K562 (cell line): ENCODE measurements around the gene WDR18. TPM values are rescaled to one million over a fixed set of nuclear protein-coding genes. Genes with fewer than 3 reads are reported as not detected.

Experiments used
- ARNT ChIP-seq, 2 experiments: fragments of 450-650 bp; IDR thresholded peaks; 2 replicates each; pipeline ENCODE4 v1.6.1; 2016; ENCODE audit warnings: mild to moderate bottlenecking in 1 of 2
- DMBX1 ChIP-seq: fragments of 250-450 bp; sonication (Bioruptor Pico); IDR thresholded peaks from 2 replicates; pipeline ENCODE4 v1.8.0; 2022; ENCODE audit warnings: inconsistent platforms, mild to moderate bottlenecking, moderate library complexity, borderline replicate concordance
- DNMT1 ChIP-seq: fragments of 450-650 bp; IDR thresholded peaks from 2 replicates; pipeline ENCODE4 v1.6.1; 2016; ENCODE audit warnings: antibody characterized with exemption, mild to moderate bottlenecking
- ELF4 ChIP-seq: fragments of 450-650 bp; formaldehyde crosslinking; IDR thresholded peaks from 2 replicates; pipeline ENCODE4 v1.4.0; 2022; ENCODE audit warnings: missing genetic modification characterization
- FOXK1 ChIP-seq: sonication (generic); formaldehyde crosslinking; IDR thresholded peaks from 2 replicates; pipeline ENCODE4 v1.8.0; 2022; ENCODE audit warnings: missing genetic modification reagents, mild to moderate bottlenecking, borderline replicate concordance
- L3MBTL2 ChIP-seq: fragments of 450-650 bp; IDR thresholded peaks from 2 replicates; pipeline ENCODE4 v1.6.1; 2016; ENCODE audit warnings: mild to moderate bottlenecking, moderate library complexity
- NCOA6 ChIP-seq: fragments of 450-650 bp; IDR thresholded peaks from 2 replicates; pipeline ENCODE4 v1.6.1; 2017; ENCODE audit warnings: mild to moderate bottlenecking
- RBM25 ChIP-seq: fragments of 200-400 bp; formaldehyde crosslinking; IDR thresholded peaks from 2 replicates; pipeline ENCODE4 v1.6.1; 2018; ENCODE audit warnings: low read length, low read depth, moderate library complexity; ENCODE audit not compliant: severe bottlenecking
- RCOR1 ChIP-seq, 2 experiments: IDR thresholded peaks; 2 replicates each; pipeline ENCODE4 v1.6.1; 2012; ENCODE audit warnings: low read depth in 2 of 2, low read length in 2 of 2, borderline replicate concordance in 1 of 2, improper control_type of control experiment in 1 of 2
- SIX5 ChIP-seq, 2 experiments: IDR thresholded peaks; 2 replicates each; pipeline ENCODE4 v1.6.1; 2011; ENCODE audit warnings: low read length in 2 of 2, borderline replicate concordance in 1 of 2, low read depth in 1 of 2, mild to moderate bottlenecking in 1 of 2, moderate library complexity in 1 of 2; ENCODE audit not compliant: insufficient read depth in 1 of 2
- SNRNP70 ChIP-seq: fragments of 200-400 bp; formaldehyde crosslinking; optimal IDR thresholded peaks from 2 replicates; pipeline ENCODE3; 2017; ENCODE audit warnings: low read depth, low read length
- SOX6 ChIP-seq: fragments of 450-650 bp; IDR thresholded peaks from 2 replicates; pipeline ENCODE4 v1.6.1; 2014; ENCODE audit warnings: mild to moderate bottlenecking
- TRIM24 ChIP-seq, 2 experiments: fragments of 450-650 bp; IDR thresholded peaks; 2 replicates each; pipeline ENCODE4 v1.6.1; 2016
- ZKSCAN8 ChIP-seq: fragments of 200-800 bp; sonication (Bioruptor generic); IDR thresholded peaks from 2 replicates; pipeline ENCODE4 v1.6.1; 2016; ENCODE audit warnings: missing genetic modification characterization, missing compliant biosample characterization
- ZNF124 ChIP-seq: sonication (generic); formaldehyde crosslinking; IDR thresholded peaks from 2 replicates; pipeline ENCODE4 v1.8.1; 2022; ENCODE audit warnings: missing genetic modification reagents
- ZNF696 ChIP-seq: fragments of 250-450 bp; sonication (Bioruptor Pico); conservative IDR thresholded peaks from 2 replicates; pipeline ENCODE4 v1.4.0; 2020; ENCODE audit warnings: mild to moderate bottlenecking, moderate library complexity
- polyA plus RNA-seq, 8 experiments: library from polyadenylated mRNA; depleted of rRNA in 4 of 8; stranded (reverse) in 5 of 8; unstranded in 3 of 8; fragments of >200 nt; fragmentation: Nextera tagmentation in 2 of 8; fragmentation: Illumina TruSeq in 1 of 8; extraction: Ambion mirVana in 2 of 8; extraction: Trizol in 1 of 8; gene quantifications; 2 replicates each; pipeline versions ENCODE4 v1.2.1 to v1.2.3, GENCODE V29; 2011 to 2014; ENCODE audit warnings: inconsistent platforms in 1 of 8, missing spikeins in 1 of 8
- total RNA-seq, 7 experiments: library from RNA; depleted of rRNA in 6 of 7; stranded (reverse); fragments of >200 nt in 6 of 7; fragmentation: Illumina TruSeq in 2 of 7; extraction: Trizol in 2 of 7; gene quantifications; 2 replicates each; pipeline versions ENCODE4 v1.2.1 to v1.2.3, GENCODE V29; 2011 to 2021; ENCODE audit warnings: low replicate concordance in 1 of 7
- TF ChIP-seq, protein P1 (sequence below): fragments of 450-650 bp; formaldehyde crosslinking; IDR thresholded peaks from 2 replicates; pipeline ENCODE4 v1.4.0; 2020; ENCODE audit warnings: mild to moderate bottlenecking, moderate library complexity
- TF ChIP-seq, protein P2 (sequence below): sonication (generic); formaldehyde crosslinking; IDR thresholded peaks from 2 replicates; pipeline ENCODE4 v1.8.1; 2022; ENCODE audit warnings: missing genetic modification reagents
- TF ChIP-seq, protein P3 (sequence below): fragments of 450-650 bp; formaldehyde crosslinking; IDR thresholded peaks from 2 replicates; pipeline ENCODE4 v1.4.0; 2022; ENCODE audit warnings: missing genetic modification characterization

WDR18 gene
- total and polyA plus RNA-seq, 9 of the 15 experiments (the other 6 are each of a cell fraction or from before 2014, with no cell fraction given): 0.65 to 181 (median 30.1) TPM

- TF ChIP-seq, protein P1, sequence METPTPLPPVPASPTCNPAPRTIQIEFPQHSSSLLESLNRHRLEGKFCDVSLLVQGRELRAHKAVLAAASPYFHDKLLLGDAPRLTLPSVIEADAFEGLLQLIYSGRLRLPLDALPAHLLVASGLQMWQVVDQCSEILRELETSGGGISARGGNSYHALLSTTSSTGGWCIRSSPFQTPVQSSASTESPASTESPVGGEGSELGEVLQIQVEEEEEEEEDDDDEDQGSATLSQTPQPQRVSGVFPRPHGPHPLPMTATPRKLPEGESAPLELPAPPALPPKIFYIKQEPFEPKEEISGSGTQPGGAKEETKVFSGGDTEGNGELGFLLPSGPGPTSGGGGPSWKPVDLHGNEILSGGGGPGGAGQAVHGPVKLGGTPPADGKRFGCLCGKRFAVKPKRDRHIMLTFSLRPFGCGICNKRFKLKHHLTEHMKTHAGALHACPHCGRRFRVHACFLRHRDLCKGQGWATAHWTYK: peak; percentile 79; the same call in 1 of the 2 replicates
- TF ChIP-seq TRIM24 (IDR thresholded peaks at IDR 0.05) (peak in 1 of 2 experiments; percentile 63; a peak in 1 of 4 replicates), DMBX1 (CRISPR knock-in tag) (0 out of 2 replicates have a peak, but pooled peaks have one; percentile 69), RCOR1 (IDR thresholded peaks at IDR 0.05; ENCODE audit: borderline replicate concordance in 1 of 2, low read depth in 2 of 2, low read length in 2 of 2) (peak in 1 of 2 experiments; percentile 87; a peak in 2 of 4 replicates), L3MBTL2 (peak; percentile 81), DNMT1 (no peak), SOX6 (peak; percentile 54), ZNF124 (CRISPR knock-in tag) (no peak), ARNT (IDR thresholded peaks at IDR 0.05) (peak; percentile 32 to 55; a peak in 2 of 4 replicates), SIX5 (IDR thresholded peaks at IDR 0.05; ENCODE audit: borderline replicate concordance in 1 of 2, insufficient read depth in 1 of 2, low read depth in 1 of 2, low read length in 2 of 2) (no peak), ZKSCAN8 (CRISPR knock-in tag) (0 out of 2 replicates have a peak, but pooled peaks have one; percentile 45), RBM25 (no peak), ELF4 (CRISPR knock-in tag) (0 out of 2 replicates have a peak, but pooled peaks have one; percentile 32), SNRNP70 (no peak), ZNF696 (no peak), NCOA6 (no peak), FOXK1 (no peak)
- TF ChIP-seq, protein P2, sequence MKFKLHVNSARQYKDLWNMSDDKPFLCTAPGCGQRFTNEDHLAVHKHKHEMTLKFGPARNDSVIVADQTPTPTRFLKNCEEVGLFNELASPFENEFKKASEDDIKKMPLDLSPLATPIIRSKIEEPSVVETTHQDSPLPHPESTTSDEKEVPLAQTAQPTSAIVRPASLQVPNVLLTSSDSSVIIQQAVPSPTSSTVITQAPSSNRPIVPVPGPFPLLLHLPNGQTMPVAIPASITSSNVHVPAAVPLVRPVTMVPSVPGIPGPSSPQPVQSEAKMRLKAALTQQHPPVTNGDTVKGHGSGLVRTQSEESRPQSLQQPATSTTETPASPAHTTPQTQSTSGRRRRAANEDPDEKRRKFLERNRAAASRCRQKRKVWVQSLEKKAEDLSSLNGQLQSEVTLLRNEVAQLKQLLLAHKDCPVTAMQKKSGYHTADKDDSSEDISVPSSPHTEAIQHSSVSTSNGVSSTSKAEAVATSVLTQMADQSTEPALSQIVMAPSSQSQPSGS (CRISPR knock-in tag): no peak
- TF ChIP-seq, protein P3, sequence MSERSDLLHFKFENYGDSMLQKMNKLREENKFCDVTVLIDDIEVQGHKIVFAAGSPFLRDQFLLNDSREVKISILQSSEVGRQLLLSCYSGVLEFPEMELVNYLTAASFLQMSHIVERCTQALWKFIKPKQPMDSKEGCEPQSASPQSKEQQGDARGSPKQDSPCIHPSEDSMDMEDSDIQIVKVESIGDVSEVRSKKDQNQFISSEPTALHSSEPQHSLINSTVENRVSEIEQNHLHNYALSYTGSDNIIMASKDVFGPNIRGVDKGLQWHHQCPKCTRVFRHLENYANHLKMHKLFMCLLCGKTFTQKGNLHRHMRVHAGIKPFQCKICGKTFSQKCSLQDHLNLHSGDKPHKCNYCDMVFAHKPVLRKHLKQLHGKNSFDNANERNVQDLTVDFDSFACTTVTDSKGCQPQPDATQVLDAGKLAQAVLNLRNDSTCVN (CRISPR knock-in tag): no peak
Measured at GRCh38 chr19:958967-959855, 24.9 kb upstream of the WDR18 start (continued).
